ENCODE results near the gene CADM4.

- TF ChIP-seq CTCF (IDR thresholded peaks at IDR 0.05) = no peak
- no peak for TF ChIP-seq EZH2phosphoT487 (IDR thresholded peaks at IDR 0.05)
- no peak for TF ChIP-seq EZH2 (IDR thresholded peaks at IDR 0.05)
These were observed 45.5 kb downstream of the CADM4 start for GRCh38 chr19:43594081-43594697.

Measured in neural progenitor cell (in vitro differentiated cells).